GM21526 (cell line): Measurements from ENCODE around the gene CD4.
"Not testable (repeated sequence)": the region's sequence is repeated elsewhere in the genome, so short reads cannot be mapped to it uniquely, and the experiment has no call there.

Experiments
- ATAC-seq: cut with Tn5 transposase; IDR thresholded peaks from one replicate; pipeline ENCODE4 v1.9.1; 2021; ENCODE audit warnings: moderate library complexity; ENCODE audit not compliant: unreplicated experiment, low FRiP score

Gene CD4

DNA sequence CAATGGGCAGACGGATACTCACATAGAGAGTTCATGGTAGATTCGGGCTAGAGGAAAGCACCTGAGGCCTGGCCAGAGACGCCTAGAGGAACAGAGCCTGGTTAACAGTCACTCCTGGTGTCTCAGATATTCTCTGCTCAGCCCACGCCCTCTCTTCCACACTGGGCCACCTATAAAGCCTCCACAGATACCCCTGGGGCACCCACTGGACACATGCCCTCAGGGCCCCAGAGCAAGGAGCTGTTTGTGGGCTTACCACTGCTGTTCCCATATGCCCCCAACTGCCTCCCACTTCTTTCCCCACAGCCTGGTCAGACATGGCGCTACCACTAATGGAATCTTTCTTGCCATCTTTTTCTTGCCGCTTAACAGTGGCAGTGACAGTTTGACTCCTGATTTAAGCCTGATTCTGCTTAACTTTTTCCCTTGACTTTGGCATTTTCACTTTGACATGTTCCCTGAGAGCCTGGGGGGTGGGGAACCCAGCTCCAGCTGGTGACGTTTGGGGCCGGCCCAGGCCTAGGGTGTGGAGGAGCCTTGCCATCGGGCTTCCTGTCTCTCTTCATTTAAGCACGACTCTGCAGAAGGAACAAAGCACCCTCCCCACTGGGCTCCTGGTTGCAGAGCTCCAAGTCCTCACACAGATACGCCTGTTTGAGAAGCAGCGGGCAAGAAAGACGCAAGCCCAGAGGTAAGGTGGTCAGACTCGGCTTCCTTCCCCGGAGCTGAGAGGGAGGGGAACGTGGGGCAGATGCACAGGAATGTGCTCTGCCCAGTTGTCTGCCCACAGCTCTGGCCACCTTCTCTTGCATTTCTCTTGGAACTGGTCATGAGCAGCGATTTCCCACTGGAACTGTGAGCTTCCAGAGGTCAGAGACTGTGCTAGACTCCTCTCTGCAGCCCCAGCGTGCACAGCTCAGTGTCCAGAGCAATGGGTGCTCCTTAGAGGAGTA, at the start of gene CD4:
Gene CD4, plus strand, starts transcription at position 557 of the 953 bp plus-strand sequence. CDS start 10,611 bp downstream, outside the sequence.
- ATAC-seq = no peak

DNA sequence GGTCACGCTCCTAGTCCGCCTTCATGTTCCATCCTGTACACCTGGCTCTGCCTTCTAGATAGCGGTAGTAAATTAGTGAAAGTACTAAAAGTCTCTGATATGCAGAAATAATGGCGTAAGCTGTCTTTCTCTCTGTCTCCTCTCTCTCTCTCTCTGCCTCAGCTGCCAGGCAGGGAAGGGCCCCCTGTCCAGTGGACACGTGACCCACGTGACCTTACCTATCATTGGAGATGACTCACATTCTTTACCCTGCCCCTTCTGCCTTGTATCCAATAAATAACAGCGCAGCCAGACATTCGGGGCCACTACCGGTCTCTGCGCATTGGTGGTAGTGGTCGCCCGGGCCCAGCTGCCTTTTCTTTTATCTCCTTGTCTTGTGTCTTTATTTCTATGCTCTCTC, 47.2 kb upstream of the CD4 start:
- not testable (repeated sequence) for ATAC-seq

DNA sequence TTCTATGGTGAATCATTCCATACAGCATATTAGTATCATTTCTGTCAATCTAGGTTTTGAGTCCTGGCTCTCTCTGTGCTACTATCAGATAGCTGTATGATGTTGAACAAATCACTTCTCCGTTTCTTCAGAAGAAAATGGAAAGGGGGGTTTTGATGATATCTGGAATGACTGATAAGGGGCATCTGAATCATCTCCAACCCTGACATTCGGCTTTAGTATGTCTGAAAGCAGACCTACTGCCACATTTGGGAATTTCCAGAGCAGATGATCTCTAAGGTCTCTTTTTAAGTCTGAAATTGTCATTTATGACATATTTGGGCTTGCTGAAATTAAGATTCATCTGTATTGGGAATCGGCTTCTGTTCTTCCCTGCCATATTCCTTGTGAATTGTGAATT, 46.5 kb upstream of the CD4 start:
- ATAC-seq = no peak

DNA sequence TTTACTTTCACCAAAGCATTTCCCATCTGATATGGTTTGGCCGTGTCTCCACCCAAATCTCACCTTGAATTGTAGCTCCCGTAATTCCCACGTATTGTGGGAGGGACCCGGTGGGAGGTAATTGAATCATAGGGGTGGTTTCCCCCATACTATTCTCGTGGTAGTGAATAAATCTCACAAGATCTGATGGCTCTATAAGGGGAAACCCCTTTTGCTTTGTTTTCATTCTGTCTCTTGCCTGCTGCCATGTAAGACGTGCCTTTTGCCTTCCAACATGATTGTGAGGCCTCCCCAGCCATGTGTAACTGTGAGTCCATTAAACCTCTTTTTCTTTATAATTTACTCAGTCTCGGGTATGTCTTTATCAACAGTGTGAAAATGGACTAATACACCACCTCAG, 46.0 kb upstream of the CD4 start:
- not testable (repeated sequence) for ATAC-seq

DNA sequence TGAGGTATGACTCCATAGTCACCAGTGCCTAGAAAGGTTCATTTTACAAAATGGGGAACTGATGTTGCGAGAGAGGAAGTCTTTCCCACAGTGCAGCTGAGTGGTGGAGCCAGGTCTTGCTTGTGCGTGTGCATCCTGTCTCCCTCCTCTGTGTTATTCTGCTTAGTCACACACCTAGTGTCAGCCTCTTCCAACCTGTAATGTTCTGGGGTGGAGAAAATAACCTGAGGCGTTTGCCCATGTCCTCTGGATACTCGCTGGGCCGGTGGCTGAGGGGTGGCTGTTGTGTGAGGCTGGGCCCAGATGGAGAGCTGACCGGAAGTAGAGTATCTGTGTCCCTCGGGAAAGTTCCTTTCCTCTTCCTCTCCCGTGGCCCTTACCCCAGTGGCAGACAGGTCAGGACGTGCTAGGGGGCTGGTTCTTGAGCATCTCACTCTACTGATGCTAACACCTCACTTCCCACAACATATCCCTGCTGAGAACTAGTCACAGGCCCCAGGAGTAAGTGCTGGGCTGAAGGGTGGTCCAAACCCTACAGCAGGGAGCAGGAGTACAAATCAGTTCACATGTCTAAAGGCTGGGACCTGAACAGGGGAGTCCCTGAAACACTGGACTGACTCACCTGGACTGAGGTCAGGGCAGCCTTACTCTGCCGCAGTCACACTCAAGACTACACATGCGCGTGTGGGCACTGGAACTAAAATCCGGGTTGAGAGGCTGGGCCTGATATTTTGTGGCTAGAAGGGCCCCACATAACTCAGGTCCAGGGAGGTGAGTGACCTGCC, 43.4 kb upstream of the CD4 start:
- ATAC-seq = no peak

DNA sequence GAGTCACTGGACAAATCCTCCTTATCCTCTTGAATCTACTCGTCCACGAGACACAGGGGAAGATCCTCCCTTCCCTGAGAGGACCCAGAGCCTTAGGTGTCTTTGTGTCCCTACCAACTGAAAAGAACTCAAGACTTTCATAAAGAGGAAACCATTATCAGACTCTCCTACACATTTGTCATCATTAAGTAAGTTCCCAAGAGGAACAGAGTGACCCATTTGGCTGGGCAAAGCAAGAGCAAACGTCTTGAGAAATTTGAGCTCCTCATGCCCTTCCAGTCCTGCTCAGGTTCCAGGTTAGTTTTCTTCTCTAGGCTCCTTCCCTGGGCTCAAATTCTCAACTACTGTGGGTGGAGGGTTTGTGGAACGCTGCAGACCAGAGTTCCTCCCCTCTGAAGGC, 42.1 kb upstream of the CD4 start:
- no peak for ATAC-seq

DNA sequence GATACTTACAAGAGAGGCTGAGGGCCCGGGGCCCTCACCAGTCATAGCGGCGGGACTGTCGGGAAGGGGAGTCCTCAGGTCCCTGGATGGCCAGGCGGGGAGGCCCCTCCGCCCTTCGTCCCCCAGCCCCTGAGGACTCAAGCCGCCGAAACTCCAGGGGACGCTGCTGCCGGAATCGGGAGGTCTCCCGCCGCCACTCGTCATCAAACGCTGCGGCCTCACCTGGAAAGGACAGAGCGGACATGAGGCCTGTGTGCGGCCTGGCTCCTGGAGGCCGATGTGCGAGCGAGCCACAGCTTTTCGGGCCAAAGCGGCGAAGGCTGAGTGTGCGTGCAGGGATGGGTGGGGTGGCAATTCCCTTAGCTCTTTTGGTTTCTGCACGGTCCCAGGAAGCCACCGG, 40.6 kb upstream of the CD4 start:
- no peak for ATAC-seq

DNA sequence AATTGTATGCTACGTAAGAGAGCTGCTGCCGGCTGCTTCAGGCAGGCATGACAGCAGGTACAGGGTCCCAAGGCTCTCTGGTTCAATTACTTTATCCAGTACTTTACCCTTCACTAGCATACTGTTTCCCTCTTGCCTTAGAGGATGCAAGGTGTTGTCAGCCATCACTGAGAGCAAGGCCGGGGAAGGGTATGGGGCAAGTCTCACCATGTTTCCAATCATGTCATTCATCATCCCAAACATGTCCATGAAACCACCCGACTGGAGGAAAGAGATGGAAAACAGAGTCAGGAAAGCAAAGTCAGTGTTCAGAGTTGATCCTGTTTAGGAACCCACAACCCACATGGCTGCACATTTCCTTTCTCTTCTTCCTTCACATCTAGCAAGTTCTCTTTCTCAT, 38.8 kb upstream of the CD4 start:
- no peak for ATAC-seq

DNA sequence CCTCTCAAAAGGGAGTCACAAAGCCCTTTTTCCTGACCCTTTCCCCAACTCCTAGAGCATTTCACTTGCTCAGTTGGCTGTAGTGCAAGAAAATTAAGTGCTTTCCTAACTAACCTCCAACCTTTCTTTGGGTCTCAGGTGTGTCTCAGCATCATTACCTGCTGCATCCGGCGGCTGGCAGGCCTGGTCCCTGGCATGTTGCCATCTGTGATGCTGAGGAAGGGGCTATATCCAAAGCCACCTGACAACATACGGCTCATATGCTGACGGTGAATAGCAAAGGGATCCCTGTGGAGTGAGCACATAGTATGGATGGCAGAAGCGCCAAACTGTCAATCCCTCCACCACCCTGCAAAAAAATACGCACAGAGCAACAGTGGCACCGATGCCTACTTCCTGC, 37.6 kb upstream of the CD4 start:
- ATAC-seq = no peak

DNA sequence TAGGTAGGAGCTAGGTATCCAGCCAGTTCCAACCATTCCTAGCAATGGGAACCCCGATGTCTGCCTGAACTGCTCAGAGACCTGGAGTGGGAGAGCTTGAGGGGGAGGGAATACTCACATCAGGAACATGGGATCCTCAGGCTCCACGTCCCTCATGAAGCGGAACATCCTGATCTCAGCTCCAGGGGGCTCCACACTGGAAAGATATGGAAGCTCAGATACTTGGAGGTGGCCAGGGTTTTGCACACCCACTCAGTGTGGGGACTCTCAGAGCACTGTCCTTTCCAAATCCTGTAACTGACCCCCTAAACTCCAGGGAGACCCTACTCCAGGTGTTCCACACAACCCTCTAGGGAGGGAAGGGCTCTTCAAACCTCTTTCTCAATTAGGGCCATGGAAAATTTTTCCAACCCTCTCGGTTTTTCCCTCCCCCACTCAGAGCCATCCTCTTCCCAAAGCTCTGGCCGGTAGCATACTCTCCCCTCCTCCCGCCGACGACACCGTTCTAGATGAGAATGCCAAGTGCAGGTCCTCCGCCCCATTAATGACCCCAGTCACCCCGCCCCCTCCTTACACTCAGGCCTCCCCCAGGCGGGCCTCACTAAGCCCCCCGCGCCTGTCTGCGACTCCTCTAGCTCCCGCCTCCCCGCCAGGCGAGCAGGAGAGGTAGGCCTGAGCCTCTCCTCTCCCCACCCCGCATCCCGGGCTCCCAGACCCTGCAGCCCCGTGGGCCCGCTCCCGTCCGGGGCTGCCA, 37.0 kb upstream of the CD4 start:
- no peak for ATAC-seq

DNA sequence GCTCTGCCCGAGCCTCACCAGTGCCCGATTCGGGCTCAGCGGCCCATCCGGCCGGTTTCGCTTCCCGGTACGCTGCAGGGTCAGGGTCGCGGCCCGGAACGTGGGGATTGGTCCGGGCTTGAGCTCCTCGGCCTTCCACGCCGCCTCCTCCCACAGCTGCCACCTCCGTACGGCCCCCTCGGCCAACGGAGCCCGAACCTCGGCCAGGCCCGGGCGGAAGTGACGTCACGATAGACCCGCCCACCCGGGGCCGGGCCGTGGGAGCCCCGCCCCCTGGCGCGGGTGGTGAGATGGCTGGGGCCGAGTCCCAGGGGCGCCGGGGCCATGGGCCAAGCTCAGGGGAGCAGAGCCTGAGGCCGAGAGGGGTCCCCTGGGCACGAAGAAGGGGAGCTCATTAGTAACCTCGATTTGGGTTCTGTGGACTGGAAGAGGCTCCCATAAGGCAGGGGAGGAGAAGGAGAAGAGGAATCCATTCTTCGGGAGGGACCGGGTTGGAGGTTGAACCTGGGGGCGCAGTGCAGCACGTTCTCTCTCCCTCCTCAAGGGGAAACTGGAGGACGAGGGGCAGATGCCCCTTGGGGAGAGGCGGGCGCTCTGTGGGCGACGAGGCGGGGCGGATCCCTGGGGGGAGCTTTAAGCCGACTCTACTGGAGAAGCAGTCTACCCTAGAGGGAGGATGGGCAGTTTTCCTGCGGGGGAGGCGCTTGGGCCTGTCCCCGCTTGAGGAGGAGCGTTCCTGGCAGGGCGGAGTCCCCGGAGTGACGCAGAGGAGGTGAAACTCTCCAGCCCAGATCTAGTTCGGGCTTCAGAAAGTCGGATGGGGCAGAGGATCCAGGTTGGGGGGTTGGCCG, 36.2 kb upstream of the CD4 start, which contains the start of gene MLF2:
Gene MLF2, minus strand, starts transcription at position 221 of the 851 bp plus-strand sequence. CDS start 807 bp downstream, outside the sequence.
- peak; percentile 77 for ATAC-seq

DNA sequence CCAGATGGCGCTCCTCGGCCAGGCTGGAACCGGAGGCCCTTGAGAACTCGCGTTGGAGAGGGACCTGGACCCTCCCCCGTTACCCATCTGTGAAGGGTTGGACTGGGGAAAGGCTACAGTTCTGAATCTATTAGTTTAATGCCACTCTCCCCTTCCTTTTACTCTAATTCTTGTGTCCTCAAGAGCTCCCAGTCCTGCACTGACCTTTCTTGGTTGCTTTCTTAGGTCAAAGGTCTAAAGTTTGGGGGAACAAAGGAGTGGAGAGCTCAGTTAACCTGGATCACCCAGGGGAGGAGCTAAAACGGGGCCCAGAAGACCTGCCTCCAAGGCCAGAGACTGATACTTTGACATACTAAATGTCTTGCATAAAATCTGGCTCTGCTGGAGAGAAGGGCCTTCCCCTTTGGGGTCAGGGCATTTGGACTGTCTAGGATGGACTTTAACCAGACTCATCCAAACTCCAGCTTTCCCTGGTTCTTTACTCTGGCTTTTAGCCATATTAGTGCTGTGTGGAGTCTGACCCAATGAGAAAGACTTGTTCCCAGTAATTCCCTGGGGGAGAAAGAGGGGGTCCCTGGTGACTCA, 35.5 kb upstream of the CD4 start:
- no peak for ATAC-seq

DNA sequence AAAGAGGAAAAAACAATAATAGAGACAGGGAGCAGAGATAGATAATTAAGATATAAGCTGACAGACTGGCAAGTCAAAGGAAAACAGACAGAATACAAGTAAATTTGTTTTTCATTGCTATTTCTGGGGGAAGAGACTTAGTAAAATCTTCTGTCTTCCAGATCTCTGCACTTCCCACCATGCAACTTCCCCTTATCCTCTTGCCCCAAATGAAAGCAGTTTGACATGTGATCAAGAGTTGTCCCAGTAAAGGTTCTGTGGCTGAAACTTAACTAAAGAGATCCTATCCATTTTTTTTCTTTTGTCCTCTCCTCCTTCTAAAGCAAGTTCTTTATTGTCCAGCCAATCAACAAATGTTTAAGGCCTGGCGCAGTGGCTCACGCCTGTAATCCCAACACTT, 34.9 kb upstream of the CD4 start:
- no peak for ATAC-seq

DNA sequence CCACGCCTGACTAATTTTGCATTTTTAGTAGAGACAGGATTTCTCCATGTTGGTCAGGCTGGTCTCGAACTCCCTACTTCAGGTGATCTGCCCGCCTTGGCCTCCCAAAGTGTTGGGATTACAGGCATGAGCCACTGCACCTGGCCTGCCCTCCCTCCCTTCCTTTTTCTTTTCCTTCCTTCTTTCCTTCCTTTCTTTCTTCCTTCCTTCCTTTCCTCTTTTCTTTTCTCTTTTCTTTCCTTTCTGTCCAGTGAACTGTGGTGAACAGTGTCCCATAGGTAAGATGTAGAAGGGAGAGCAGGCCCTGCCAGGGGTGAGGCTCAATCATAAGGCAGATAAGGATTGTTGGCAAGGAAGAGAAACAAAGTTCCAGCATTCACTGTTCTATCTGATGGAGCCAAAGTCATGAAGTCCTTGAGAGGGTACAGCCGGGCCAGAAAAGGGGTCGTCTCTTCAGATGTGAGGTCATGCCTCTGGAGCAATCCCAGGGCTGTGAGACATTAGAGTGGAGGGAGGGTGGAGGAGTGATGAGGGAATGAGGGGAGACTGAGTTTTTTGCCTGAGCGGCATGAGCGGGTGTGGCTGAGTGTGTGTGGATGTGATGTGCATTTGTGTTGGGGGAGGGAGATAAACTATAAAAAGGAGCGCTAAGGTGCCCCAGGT, 32.2 kb upstream of the CD4 start:
- no peak for ATAC-seq

DNA sequence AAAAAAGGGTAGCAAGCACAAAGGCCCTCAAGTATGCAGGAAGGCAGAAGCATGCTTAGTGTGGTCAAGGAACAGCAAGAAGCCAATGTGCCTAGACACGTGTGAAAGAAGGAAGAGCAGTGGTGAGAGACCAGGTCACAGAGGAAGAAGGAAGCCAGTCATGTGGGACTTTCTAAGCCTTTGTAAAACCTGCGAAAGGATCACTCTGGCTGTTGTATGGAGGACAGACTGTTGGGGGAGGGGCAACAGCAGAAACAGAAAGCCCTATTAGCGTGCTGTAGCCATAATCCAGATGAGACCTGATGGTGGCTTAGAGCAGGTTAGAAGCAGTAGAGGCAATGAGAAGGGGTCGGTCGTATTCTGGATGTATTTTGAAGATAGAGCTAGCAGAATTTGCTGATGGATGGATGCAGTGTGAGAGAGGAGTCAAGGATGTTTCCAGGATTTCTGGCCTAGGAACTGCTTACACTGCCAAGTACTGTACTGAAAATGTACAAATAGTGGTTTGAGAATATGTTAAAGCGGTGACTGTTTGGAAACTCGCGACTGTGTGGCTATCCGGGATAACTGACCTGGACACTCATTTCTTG, 30.7 kb upstream of the CD4 start:
- ATAC-seq = no peak

DNA sequence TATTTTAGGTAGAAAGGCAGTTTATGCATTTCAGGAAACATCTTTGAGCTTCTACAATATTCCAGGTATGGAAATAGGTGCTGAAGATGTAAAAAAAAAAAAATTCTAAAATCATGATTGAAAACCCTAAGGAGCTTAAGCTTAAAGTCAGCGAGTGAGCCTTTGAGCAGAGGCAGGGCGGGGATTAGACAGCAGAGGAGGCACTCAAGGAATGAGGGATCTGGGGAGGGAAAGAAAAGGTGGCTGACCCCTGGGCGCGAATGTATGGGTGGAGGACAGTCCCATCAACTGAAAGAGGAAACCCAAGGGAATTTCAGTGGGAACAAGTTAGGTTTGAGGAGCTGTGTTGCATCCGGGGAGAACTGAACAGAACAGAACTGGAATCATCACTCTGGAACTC, 29.6 kb upstream of the CD4 start:
- no peak for ATAC-seq

DNA sequence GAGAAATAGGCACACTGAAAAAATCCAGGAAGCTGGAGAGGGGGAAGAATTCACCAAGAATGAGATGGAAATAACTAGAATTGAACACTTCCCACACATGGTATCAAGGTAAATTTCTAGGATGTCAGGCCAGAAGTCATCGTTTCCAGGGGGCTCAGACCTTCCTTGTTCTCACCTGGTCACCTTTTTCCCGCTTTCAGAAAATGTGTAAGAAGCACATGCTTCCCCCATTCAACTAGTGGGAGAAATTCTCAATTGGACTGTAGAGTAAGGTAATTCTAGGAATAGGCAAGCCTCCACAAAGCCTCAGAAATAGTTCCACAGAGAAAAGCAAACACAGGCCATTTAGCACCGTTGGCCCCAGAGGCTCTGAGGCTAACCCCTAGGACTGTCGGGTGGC, 25.9 kb upstream of the CD4 start:
- ATAC-seq = no peak

DNA sequence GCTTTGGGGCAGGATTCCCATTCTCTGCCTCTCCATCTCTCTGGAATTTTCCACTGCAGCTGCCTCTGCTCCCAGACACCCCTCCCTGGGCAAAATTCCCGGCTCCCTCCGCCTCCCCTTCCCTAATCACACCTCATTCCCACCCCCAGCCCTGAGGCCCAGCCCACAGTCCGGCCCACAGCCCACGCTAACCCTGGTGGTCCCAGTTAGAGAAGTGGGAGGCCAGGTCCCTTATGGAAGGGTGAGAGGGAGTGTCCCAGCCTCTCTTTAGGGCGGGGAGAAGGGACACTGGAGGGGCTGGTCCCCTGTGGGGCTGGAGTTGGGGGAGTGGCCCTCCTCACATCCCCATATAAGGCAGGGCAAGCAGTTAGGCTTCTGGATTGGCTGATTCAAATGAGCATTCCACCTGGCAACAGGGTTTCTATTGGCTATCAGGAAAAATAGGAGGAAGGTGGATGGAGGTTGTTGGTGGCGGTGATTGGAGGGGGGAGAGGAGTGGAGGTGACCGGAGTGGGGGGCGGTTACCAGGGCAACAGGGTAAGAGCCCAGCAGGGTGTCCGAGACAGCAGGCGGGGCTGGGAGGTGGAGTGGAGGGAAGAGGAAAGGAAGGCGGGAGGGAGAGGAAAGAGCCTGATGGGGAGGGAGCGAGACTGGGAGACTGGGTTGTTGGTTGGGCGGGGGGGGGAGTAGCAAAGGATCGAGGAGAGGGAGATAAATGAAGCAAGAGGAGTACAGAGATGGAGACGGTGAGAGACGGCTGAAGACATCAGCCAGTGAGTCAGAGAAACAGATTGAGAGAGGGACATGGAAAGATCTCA, 25.1 kb upstream of the CD4 start:
- ATAC-seq = peak; percentile 71
